H7 (cell line): Measurements from ENCODE around the gene FAM53C. TPM values are rescaled to one million over a fixed set of nuclear protein-coding genes. Genes with fewer than 3 reads are reported as not detected.
"Not testable (repeated sequence)": the region's sequence is repeated elsewhere in the genome, so short reads cannot be mapped to it uniquely, and the experiment has no call there.

Experiments
- DNase-seq: peaks from one replicate; pipeline ENCODE4 v3.0.0; 2012
- H3K27me3 ChIP-seq: 2 replicates; pipeline ENCODE4 v1.6.0; 2011; ENCODE audit warnings: mild to moderate bottlenecking, low read length; ENCODE audit not compliant: control insufficient read depth, insufficient read depth
- H3K36me3 ChIP-seq: replicated peaks from 2 replicates; pipeline ENCODE4 v1.5.1; 2011; ENCODE audit warnings: low read length; ENCODE audit not compliant: control insufficient read depth, insufficient read depth
- H3K4me3 ChIP-seq: 2 replicates; pipeline ENCODE4 v1.5.1; 2011; ENCODE audit warnings: low read depth, mild to moderate bottlenecking, control low read depth, low read length, moderate library complexity; ENCODE audit not compliant: insufficient read depth
- total RNA-seq: library from RNA; depleted of rRNA; stranded (reverse); fragments of >200 nt; shearing (Covaris generic); gene quantifications from 2 replicates; pipeline ENCODE4 v1.2.3, GENCODE V29; 2014

Gene FAM53C
- total RNA-seq, 1 experiment from 2014 or later = 70.4 TPM

DNA sequence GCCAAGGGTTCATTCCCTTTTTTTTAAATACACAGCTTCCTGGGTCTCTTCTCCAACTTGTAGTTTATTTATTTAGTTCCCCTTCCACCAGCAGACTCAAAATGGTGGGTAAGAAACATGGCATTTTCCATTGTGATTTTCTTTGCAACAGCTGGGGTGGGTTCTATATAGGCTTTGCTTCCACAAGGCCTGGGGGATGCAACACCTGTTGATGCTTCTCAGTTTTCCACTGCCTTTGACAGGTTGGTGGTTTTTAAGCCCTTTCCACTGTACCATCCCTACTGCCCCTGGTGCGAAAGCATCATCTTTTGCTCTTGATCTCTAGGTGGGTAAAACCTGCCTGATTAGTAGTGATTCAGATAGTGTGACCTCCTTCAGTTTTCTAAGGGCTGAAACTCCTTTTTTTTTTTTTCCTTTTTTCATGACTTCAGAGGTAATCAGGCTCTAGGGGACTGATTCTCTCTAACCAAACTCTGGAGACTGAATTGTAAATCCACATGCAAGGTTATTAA, 22.9 kb downstream of the FAM53C start:
- no peaks in the 10 kb centered on the region for H3K27me3 ChIP-seq
- no peaks in the 10 kb centered on the region for H3K36me3 ChIP-seq
- no peak for DNase-seq
- H3K4me3 ChIP-seq = no peak overlapping the region

DNA sequence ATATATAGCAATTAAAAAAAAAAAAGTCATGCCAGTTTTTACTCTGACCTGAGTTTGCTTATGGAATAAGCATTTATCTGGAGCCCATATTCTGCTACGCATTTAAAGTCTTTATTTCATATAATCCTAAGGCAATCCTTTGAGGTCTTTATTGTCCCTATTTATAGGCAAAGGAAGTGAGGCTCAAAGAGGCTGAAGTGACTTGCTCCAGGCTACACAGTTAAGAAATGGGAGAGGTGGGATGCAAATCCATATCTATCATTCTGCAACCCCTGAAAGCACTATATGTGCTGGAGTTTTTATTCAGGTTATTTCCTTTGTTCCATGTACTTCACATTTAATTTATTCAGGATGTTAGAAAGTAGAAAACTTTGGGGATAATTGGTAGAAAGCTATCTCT, 26.5 kb downstream of the FAM53C start:
- no peak for DNase-seq
- Histone ChIP-seq H3K36me3 (no peaks in the 10 kb centered on the region), H3K27me3 (no peaks in the 10 kb centered on the region), H3K4me3 (no peak overlapping the region)

GRCh38 chr5:138366632-138367382, 28.7 kb downstream of the FAM53C start:
- no peaks in the 10 kb centered on the region for H3K27me3 ChIP-seq
- DNase-seq = no peak
- no peaks in the 10 kb centered on the region for H3K36me3 ChIP-seq
- no peak overlapping the region for H3K4me3 ChIP-seq

DNA sequence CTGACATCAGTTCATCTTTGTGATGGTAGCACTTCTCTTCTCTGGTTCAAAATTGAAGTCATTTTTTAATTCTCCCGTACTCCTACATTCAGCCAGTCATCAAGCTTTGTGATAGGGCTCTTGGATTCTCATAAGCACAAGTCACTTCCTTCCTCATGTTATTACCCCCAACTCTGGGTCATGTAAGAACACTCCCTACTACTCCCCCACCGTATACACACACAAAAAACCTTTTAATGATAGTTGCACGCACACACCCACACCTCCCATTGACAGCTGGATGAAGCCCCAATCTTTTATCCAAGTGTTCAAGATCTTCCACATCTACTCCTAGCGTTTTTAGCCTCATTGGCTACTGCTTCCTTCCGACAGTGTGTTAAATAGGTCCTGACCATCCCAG, 31.2 kb downstream of the FAM53C start:
- H3K4me3 ChIP-seq = no peak overlapping the region
- DNase-seq = no peak
- no peaks in the 10 kb centered on the region for H3K36me3 ChIP-seq
- no peaks in the 10 kb centered on the region for H3K27me3 ChIP-seq

- no peaks in the 10 kb centered on the region for H3K27me3 ChIP-seq
- H3K36me3 ChIP-seq = no peaks in the 10 kb centered on the region
- H3K4me3 ChIP-seq = no peak overlapping the region
- DNase-seq = no peak
Measured at GRCh38 chr5:138369706-138370105, 31.6 kb downstream of the FAM53C start.

GRCh38 chr5:138370537-138370936, 32.5 kb downstream of the FAM53C start:
- Histone ChIP-seq H3K4me3 (no peak overlapping the region), H3K36me3 (no peaks in the 10 kb centered on the region), H3K27me3 (no peaks in the 10 kb centered on the region)
- DNase-seq = no peak

DNA sequence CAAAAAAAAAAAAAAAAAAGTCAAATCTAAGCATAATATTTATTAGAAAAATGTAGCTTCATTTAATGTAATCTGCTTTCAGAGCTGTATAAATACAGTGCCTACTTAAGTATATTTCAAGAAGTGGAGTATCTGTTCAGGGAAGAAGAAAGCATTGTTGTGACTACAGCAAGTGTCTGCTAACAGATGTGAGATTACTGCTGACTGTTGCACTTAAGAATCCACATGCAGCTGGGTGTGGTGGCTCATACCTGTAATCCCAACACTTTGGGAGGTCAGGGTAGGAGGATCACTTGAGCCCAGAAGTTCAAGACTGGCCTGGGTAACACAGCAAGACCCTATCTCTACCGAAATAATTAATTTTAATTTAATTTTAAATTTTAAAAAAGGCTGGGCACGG, 33.4 kb downstream of the FAM53C start:
- Histone ChIP-seq H3K36me3 (no peaks in the 10 kb centered on the region; the same call in 1 of the 2 replicates), H3K27me3 (no peaks in the 10 kb centered on the region), H3K4me3 (no peak overlapping the region)
- no peak for DNase-seq

- Histone ChIP-seq H3K4me3 (no peak overlapping the region), H3K27me3 (no peaks in the 10 kb centered on the region), H3K36me3 (no peaks in the 10 kb centered on the region; the same call in none of the 2 replicates)
- no peak for DNase-seq
Measured at GRCh38 chr5:138372225-138372624, 34.2 kb downstream of the FAM53C start.

GRCh38 chr5:138372653-138373052, 34.6 kb downstream of the FAM53C start:
- Histone ChIP-seq H3K36me3 (peaks cover 3% of the 10 kb centered on the region), H3K4me3 (no peak overlapping the region), H3K27me3 (no peaks in the 10 kb centered on the region)
- DNase-seq = no peak

- Histone ChIP-seq H3K27me3 (no peaks in the 10 kb centered on the region), H3K4me3 (no peak overlapping the region), H3K36me3 (peaks cover 29% of the 10 kb centered on the region)
- no peak for DNase-seq
Measured at GRCh38 chr5:138382347-138382746, 44.3 kb downstream of the FAM53C start.

DNA sequence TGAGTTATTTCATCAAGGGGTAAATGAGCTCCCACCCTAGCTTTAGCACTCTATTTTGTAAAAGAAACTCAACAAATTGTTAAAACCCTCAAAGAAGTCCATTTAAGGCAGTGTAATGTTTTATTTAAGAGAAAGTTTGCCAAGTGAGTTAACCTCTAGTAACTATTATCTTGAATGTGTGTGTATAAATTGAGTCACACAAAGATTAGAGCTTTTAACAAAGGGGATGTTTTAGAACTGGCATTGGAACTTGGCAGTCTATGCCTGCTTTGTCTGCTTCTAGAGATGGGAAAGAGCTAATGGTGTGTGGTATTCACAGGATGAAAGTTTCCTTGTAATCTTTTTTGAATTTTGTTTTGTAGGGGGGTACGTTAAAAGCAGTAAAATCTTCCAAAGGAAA, 47.6 kb downstream of the FAM53C start:
- peaks cover 20% of the 10 kb centered on the region for H3K36me3 ChIP-seq

GRCh38 chr5:138386290-138386689, 48.2 kb downstream of the FAM53C start:
- Histone ChIP-seq H3K27me3 (no peaks in the 10 kb centered on the region), H3K36me3 (peaks cover 26% of the 10 kb centered on the region), H3K4me3 (no peak overlapping the region)
- no peak for DNase-seq

More for the DNA sequence above, 47.6 kb downstream of the FAM53C start:
- Histone ChIP-seq H3K27me3 (no peaks in the 10 kb centered on the region), H3K4me3 (no peak overlapping the region)
- no peak for DNase-seq

DNA sequence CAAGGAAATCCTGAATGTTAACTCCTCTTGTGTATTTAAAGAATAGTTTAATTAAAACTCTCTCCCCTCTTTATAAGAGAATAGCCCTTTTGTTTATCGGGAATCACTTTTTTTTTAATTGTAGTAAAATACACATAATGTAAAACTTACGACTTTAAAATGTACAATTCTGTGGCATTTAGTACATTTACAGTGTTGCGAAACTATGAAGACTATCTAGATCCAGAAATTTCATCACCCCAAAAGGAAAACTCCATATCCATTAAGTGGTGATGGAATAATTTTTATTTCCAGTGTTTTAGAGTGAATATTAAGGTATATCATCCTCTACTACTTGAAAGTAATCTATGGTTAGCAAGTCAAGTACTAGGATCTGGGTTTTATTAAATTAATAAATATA, 51.3 kb downstream of the FAM53C start:
- H3K27me3 ChIP-seq = no peaks in the 10 kb centered on the region
- DNase-seq = no peak
- no peak overlapping the region for H3K4me3 ChIP-seq
- H3K36me3 ChIP-seq = peaks cover 48% of the 10 kb centered on the region

DNA sequence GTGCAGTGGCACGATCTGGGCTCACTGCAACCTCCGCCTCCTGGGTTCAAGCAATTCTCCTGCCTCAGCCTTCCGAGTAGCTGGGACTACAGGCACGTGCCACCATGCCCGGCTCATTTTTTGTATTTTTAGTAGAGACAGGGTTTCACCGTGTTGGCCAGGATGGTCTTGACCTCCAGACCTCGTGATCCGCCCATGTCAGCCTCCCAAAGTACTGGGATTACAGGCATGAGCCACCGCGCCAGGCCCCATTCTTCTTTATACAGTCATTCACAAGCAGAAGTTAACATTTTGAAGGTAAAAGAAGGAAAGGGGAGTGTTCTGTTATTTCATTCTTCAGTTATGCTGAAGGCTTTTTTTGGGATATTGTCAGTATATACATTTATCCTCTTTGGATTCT, 51.8 kb downstream of the FAM53C start:
- not testable (repeated sequence) for H3K4me3 ChIP-seq, DNase-seq, H3K27me3 ChIP-seq
- H3K36me3 ChIP-seq = peaks cover 49% of the 10 kb centered on the region

DNA sequence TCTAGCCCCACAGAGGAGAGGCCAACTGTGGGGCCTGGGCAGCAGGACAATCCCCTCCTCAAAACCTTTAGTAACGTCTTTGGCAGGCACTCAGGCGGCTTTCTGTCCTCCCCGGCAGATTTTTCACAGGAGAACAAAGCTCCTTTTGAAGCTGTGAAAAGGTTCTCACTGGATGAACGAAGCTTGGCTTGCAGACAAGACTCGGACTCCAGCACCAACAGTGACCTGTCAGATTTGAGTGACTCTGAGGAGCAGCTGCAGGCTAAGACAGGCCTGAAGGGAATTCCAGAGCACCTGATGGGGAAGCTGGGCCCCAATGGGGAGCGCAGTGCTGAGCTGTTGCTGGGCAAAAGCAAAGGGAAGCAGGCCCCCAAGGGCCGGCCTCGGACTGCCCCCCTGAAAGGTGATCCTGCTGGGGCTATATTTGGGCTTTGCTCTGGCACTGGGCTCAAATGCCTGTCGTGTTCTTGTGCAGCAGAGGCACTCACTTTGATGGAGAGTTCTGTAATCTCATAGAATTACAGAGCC, 53.9 kb downstream of the FAM53C start:
- peaks cover 37% of the 10 kb centered on the region for H3K36me3 ChIP-seq
- H3K27me3 ChIP-seq = no peaks in the 10 kb centered on the region
- DNase-seq = no peak
- H3K4me3 ChIP-seq = no peak overlapping the region
